ENCODE data around the gene STIM1.

STIM1 gene

GRCh38 chr11:3950996-3951660 is 95.7 kb downstream of the STIM1 start:
- DNase-seq (ENCODE audit: low read depth, low spot score): no peak

GRCh38 chr11:3952715-3953114 is 97.3 kb downstream of the STIM1 start:
- DNase-seq (ENCODE audit: low read depth, low spot score): no peak

DNA sequence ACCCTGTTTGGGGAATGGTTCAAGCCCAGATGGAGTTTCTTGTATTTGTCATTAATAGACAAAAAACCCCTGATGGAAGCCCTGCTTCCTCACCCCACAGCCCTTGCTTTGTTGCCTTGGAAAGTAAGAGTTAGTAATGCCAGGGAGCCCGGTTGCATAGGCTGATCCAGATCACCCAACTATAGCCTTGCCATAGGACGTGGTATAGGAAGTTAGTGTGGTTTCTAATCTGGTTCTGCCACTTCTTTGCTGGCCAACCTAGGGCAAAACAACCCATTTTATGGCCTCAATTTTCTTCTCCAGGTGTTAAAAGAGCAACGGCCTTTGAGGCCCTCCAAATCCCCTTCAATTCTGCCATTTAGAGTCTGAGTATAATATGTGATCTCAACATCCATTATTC is 97.9 kb downstream of the STIM1 start:
- DNase-seq (ENCODE audit: low read depth, low spot score): no peak

DNA sequence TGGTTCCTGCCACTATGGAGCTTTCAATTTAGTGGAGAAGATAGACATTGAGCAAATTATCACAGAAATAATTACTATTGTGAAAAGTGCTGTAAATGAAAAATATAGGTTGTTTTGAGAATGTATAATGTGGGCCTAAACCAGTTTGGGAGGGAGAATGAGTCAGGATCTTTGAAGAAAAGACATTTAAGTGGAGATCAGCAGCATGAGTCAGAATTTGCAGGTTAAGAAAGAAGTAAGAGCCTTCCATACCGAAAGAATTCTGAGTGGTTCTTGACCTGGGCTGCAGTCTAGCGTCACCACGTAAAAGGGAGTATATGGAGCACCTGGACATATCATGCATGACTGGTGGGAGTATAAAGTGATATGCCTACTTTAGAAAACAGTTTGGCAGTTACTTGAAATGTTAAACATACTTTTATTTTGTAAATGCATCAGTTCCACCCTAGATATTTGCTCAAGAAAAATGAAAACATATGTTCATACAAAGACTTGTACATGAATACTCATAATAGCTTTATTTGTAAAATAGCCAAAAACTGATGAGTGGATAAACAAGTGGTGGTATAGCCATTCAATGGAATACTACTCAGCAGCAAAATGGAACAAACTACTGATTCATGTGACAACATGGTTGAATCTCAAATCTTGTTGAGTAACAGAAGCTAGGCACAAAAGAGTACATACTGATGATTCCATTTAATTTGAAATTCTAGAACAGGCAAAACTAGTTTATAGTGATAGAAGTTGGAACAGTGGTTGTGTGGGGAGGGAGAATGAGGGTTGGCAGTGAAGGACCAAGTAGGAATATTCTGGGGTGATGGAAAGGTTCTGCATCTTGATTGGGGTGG is 99.2 kb downstream of the STIM1 start:
- DNase-seq (ENCODE audit: low read depth, low spot score): no peak

- no peak for DNase-seq (ENCODE audit: low read depth, low spot score)
Observed at GRCh38 chr11:3955299-3955665, 99.8 kb downstream of the STIM1 start.

DNA sequence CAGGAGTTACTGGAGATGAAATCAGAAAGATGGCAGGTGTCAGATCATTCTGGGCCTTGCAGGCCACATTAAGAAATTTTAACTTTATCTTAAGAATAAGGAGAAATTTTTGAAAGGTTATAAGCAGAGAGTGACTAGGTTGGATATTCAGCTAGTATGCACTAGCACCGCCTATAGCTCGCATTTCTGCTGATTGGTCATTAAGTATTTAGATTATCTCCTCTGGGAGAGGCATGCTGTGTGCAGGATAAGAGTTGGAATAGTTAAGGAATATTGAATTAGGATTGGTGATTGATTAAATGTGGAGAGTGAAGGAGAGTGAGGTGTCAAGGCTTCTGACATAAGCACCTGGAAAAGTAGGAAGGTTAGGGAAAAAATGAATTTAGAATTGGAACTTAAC is 100.6 kb downstream of the STIM1 start:
- no peak for DNase-seq (ENCODE audit: low read depth, low spot score)

GRCh38 chr11:3956748-3957147 is 101.3 kb downstream of the STIM1 start:
- DNase-seq (ENCODE audit: low read depth, low spot score): no peak

- DNase-seq (ENCODE audit: low read depth, low spot score): no peak
Observed at GRCh38 chr11:3957437-3957836, 102.0 kb downstream of the STIM1 start.

DNA sequence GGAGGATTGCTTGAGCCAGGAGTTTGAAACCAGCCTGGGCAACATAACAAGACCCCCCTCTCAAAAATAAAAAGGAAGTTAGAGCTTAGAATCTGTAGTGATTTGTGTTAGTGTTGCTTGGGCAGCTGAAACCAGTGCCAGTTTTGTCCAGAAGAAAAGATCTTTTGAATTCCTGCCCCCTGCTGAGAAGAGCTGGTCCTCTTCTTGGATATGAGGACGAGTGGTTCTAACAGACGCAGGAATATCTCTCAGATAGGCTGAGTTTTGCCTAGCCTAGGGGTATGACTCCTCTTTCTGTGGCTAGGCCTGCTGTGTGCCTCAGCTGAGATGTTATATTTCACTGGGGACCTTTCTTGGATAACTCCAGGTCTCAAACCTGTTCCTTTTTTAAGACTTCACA is 102.8 kb downstream of the STIM1 start:
- no peak for DNase-seq (ENCODE audit: low read depth, low spot score)

- DNase-seq (ENCODE audit: low read depth, low spot score): no peak
Observed at GRCh38 chr11:3959015-3959902, 103.8 kb downstream of the STIM1 start.

GRCh38 chr11:3959903-3960265 is 104.4 kb downstream of the STIM1 start:
- no peak for DNase-seq (ENCODE audit: low read depth, low spot score)

DNA sequence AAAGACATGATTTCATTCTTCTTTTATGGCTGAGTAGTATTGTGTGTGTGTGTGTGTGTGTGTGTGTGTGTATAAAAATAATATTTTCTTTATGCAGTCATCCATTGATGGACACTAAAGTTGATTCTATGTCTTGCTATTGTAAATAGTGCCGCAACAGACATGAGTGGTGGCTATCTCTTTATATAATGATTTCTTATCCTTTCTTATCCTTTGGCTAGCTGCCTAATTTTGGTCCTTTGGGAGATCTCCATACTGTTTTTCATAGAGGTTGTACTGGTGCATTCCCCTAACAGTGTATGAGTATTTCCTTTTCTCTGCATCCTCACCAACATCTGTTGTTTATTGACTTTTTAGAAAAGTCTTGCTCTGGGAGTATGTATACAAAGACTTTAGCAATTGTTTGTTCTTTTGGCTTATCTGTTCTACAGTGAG is 107.0 kb downstream of the STIM1 start:
- no peak for DNase-seq (ENCODE audit: low read depth, low spot score)

- DNase-seq (ENCODE audit: low read depth, low spot score): no peak
Observed at GRCh38 chr11:3964056-3964455, 108.6 kb downstream of the STIM1 start.

DNA sequence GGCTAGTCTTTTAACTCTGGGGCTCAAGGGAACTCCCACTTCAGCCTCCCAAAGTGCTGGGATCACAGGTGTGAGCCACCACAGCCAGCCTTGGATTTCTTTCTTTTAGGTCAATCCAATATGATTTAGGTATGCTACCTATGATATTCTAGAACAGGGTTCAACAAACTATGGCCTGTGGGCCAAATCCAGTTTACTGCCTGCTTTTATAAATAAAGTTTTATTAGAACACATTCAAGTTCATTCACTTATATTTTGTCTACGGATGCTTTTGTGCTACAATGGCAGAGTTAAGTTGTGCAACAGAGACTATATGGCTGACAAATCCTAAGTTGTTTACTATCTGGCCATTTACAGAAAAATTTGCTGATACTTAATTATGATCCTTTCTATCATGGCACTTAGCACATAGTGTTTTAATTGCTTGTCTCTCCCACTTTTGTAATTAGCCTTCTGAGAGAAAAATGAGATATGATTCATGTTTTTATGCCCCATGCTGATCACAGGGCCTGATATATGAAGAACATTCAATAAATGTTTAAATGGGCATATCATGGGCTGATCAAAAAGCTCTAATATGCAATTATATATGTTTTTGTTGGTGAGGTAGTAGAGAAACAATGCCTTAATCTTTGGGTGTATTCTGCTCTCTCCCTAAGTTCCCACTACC is 109.6 kb downstream of the STIM1 start:
- DNase-seq (ENCODE audit: low read depth, low spot score): no peak

DNA sequence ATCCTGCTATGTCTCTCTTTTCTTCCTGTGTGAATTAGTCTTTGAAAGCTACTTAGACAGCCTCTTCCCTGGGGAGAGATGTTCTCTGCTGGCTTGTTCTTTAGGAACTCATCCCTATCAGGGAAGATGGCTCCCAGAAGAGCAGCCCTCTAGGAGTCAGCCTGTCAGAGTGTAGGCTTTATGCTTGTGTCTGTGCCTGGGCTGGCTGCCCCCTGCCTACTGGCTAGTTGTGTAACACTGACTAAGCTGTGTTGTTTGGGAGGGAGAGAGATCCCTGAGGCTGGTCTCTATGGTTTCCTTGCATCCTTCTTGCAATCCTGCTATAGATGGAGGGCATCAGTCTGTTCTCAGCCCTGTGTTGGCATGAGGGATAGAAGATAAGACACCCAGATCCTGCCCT is 112.2 kb downstream of the STIM1 start:
- DNase-seq (ENCODE audit: low read depth, low spot score): no peak

DNA sequence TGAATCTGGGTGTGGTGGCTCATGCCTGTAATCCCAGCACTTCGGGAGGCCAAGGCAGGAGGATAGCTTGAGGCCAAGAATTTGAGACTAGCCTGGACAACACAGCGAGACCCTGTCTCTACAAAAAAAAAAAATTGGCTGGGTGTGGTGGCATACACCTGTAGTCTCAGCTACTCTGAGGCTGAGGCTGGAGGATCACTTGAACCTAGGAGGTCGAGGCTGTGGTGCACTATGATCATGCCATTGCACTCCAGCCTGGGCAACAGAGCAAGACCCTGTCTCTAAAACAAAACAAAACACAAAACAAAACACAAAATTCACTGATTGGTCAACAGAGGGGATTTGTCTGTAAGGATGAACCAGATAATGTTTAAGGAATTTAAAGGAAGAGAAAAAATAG is 113.7 kb downstream of the STIM1 start:
- no peak for DNase-seq (ENCODE audit: low read depth, low spot score)

DNA sequence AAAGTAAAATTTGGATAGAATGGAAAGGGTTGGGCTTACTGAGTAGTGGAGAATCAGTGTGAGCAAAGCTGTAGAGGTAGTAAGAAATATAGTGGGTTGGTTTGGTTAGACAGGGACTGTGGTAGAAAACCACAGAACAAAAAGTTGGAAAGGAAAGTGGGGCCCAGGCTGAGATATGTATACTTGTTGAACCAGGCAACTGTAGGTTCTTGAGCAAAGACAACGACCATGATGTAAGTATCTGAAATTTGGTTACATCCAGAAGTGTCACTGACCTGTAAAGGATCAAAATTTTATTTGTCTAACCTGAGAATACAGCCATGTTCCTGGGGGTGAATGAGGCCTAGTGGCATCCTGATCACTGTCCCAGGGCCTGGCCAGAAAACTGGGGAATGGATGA is 114.1 kb downstream of the STIM1 start:
- no peak for DNase-seq (ENCODE audit: low read depth, low spot score)

DNA sequence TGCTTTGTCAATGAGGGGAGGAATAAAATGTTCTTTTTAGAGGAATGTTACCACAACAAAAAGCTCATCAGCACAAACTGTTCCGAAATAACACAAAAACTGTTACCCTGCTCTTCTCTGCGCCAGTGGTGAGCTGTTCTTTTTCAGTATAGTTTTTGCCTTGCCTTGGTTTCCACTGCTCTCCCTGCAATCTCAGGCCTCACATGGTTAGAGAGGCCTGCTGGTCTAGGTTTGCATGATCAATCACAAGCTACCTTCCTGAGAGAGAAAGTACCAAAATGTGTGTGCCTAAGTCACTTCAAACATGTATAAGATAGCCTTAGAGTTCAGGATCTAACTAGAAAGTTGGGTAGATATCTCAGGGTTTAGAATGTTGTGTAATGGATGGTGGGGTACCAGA is 114.6 kb downstream of the STIM1 start:
- no peak for DNase-seq (ENCODE audit: low read depth, low spot score)

DNA sequence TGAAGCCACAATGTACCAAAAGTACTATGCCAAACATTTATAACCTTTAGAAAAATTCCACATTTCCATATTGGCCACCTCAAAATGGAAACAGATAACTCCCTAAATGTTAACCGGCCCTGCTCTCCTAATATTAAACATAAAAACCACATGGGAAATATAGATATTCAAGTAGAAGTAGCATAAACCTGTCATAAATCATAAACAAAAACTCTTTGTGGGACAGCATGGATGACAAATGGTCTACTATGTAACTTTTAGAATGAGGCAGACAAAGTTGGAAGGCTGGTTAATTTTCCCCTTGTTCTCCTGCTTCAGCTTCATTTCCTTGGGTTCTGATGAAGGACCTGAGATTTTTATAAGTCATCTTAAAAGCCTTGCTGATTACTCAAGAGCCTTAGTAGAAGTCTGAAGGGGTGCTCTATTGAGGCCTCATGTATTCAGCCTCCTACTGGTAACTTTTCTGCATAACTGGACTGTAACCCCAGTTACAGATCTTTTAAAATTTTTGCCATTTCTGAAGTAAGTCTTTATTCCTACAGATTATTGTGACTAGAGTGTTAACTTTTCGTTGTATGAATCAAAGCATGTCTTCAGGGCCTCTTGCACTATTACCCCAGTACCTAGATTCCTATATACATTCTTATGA is 116.4 kb downstream of the STIM1 start:
- DNase-seq (ENCODE audit: low read depth, low spot score): no peak

DNA sequence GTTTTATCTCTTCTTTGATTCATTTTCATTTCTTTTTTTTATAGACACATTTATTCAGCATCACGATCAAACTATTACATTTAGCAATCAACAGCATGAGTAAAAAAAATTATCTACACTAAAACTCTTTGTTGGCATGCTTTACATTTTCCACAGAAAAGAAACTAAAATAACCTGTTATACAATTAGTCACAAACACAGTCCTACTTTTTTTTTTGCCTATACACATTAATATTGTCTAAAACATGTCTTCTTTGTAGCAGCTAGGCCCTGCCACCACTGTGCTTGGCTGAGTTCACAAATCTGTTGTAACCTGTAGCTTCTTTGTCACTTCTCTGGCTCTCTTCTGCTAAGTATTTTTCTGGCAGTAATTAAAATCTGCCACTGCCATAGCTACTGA is 117.0 kb downstream of the STIM1 start:
- no peak for DNase-seq (ENCODE audit: low read depth, low spot score)

- no peak for DNase-seq (ENCODE audit: low read depth, low spot score)
Observed at GRCh38 chr11:3977078-3977477, 121.6 kb downstream of the STIM1 start.

Measured in activated naive CD8-positive, alpha-beta T cell treated with anti-CD3 and anti-CD28 coated beads, Interleukin-2, amount 50 U/mL, for 16 hours (primary cell).